Left hindlimb (tissue), 1 donor: ENCODE measurements around the gene FAM25A.
A peak's percentile ranks its signal among the peaks of the same experiment; 100 is the strongest.
"Not testable (repeated sequence)": the region's sequence is repeated elsewhere in the genome, so short reads cannot be mapped to it uniquely, and the experiment has no call there.

Source experiments
- DNase-seq: peaks from one replicate; pipeline ENCODE4 v3.0.0-alpha.2; 2018

Gene FAM25A

GRCh38 chr10:87014986-87015716 is 4.9 kb upstream of the FAM25A start:
- DNase-seq = not testable (repeated sequence)

DNA sequence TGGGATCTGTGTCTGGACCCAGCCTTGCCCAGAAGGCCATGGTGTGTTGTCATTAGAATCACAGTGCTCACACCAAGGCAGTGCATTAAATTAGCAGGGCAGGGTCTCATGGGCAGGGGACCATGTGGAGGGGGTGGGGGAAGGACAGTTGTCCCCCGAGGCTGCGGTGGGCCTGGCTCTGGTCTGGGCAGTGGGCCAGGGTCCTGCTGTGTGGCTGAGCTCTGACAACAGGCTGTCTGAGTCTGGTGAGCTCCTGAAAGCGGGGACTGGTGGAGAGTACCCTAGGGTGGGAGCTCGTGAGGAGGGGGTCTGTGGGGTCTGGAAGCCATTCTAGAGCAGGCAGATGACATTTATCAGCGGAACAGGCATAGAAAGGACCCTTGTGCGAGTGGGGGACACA is 2.0 kb upstream of the FAM25A start:
- DNase-seq = not testable (repeated sequence)

DNA sequence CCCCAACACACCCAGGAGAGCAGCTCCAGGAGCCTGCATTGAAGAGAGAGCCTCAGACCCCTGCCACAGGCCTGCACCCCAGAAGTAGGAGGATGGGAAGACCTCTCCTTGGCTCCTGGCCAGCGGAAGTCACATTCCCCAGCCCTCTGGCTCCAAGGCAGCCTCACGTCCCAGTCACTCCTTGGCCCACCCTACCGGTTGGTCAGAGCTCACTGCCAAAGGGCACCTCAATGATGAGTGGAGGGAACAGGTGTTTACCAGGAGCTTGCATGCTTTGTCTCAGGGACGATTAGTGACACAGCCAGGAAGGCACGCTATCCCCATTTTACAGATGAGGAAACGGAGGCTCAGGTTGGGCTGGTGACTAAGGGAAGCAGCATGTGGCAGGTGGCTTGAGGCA is 1.0 kb upstream of the FAM25A start:
- DNase-seq = not testable (repeated sequence)

GRCh38 chr10:87019504-87019903 is 590 bp upstream of the FAM25A start:
- DNase-seq = not testable (repeated sequence)

- not testable (repeated sequence) for DNase-seq
These were observed 5.3 kb downstream of the FAM25A start for GRCh38 chr10:87025285-87025958.

DNA sequence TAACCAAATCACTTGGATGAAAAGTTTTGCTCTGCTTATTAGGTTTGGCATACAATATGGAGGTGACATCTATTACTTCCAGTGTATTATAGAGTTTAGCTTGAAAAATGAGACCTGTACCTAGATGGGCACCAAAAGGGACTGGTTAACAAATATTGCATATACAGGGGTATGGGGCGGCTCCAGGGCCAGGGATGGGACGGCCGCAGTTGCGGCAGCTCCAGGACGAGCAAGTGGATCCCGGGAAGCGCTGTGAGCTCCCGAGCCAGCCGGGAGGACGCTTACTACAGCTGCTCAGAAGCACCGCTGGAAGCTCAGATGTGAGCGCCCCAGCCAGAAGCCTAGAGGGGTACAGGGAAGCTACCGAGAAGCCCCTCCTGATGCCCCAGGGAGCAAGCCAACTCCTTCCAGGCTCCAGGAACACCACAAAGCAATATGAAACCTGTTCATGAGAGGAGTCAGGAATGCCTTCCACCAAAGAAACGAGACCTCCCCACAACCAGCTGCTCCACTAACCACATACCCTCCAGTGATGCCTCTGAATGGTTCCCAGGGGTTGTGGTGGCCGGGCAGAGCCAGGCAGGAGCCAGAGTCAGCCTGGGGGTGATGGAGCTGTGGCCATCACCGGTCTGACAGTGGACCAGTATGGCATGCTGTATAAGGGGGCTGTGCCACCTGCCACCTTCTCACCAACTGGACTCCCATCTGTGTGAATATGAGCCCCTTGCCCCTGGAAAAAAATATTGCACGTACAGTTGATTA is 6.8 kb downstream of the FAM25A start:
- DNase-seq = not testable (repeated sequence)

- not testable (repeated sequence) for DNase-seq
These were observed 10.3 kb downstream of the FAM25A start for GRCh38 chr10:87030419-87030818.

DNA sequence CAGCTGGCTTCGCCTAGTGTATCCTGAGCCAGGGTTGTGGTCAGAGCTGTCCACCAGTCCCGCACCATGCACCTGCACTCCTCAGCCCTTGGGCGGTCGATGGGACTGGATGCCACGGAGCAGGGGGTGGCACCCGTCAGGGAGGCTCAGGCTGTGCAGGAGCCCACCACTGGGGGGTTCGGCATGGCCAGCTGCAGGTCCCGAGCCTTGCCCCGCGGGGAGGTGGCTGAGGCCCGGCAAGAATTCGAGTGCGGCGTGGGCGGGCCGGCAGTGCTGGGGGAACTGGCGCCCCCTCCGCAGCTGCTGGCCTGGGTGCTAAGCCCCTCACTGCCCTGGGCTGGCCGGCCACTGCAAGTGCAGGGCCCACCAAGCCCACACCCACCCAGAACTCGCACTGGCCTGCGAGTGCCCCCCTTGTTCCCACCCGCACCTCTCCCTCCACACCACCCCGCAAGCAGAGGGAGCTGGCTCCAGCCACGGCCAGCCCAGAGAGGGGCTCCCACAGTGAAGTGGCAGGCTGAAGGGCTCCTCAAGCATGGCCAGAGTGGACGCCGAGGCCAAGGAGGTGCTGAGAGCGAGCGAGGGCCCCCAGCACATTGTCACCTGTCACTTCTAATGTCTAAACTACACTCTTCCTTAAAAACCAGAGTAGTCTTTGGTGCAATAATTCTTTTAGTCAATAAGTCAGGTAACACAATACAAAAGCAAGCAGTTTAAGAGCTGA is 11.0 kb downstream of the FAM25A start:
- no peak for DNase-seq

DNA sequence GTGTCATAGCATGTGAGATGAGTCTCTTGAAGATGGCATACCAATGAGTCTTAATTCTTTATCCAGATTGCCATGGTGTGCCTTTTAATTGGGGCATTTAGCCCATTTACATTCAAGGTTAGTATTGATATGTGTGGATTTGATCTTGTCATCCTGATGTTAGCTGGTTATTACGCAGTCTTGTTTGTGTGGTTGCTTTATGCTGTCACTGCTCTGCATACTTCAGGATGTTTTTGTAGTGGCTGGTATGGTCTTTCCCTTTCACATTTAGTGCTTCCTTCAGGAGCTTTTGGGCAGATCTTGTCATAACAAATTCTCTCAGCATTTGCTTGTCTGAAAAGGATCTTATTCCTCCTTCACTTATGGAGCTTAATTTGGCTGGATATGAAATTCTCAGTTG is 16.5 kb downstream of the FAM25A start:
- DNase-seq = no peak

DNA sequence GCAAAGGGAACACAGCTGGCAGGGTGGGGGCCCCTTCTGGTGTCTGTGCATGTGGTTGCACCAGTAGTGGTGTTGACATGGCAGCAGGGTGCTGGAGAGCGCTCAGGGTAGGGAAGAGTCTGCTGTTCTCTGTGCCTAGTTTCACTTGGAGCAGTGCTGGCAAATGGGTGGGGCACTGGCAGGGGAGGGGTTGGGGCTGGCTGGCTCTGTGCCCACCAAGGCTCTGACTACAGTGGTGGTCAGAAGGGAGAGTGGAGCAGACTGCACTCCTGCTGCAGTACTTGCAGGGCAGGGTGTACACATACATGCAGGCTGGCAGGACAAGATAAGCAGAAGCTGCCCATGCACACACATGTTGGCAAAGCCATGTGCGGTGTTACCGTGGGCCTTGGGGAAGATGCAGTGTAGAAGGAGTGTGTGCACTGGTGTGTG is 18.2 kb downstream of the FAM25A start:
- no peak for DNase-seq

DNA sequence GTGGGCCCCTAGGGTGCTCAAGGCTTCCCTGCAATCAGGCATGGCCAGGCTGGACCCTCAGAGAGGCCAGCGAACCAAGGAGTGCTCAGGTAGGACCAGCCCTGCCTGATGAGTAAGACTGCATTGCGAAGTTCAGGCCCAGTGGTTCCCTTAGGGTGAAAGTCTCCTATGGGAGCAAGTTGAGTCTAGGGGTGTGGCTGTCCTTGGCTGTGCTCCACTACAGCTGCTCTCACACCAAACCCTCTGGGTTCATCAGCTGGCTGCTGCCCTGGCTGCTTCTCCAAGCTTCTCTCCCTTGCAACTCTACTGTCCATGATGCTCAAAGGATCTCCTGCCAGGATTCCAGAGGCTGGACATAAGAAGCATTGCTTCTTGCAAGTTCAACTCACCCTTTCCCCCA is 18.7 kb downstream of the FAM25A start:
- DNase-seq = no peak

DNA sequence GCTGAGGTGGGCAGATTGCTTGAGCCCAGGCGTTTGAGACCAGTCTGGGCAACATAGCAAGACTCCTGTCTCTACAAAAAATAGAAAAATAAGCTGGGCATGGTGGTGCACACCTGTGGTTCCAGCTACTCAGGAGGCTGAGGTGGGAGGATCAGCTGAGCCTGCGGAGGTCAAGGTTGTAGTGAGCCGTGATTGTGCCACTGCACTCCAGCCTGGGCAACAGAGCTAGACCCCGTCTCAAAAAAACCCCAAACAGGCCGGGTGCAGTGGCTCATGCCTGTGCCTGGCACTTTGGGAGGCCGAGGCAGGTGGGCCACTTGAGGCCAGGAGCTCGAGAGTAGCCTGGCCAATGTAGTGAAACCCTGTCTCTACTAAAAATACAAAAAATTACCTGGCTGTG is 23.5 kb downstream of the FAM25A start:
- not testable (repeated sequence) for DNase-seq

DNA sequence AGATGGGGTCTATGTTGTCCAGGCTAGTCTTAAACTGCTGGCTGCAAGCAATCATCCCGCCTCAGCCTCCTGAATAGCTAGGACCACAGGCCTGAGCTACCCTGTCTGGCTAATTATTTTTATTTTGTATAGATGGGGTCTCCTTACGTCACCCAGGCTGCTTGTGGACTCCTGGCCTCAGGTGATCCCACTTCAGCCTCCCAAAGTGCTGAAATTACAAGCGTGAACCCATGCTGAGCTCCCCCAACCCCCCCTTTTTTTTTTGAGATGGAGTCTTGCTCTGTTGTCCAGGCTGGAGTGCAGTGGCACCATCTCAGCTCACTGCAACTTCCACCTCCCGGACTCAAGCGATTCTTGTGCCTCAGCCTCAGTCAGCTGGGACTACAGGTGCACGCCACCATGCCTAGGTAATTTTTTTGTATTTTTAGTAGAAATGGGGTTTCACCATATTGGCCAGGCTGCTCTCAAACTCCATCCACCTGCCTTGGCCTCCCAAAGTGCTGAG is 25.4 kb downstream of the FAM25A start:
- no peak for DNase-seq

- DNase-seq = peak; percentile 36
These were observed 33.0 kb downstream of the FAM25A start for GRCh38 chr10:87053111-87053510.

DNA sequence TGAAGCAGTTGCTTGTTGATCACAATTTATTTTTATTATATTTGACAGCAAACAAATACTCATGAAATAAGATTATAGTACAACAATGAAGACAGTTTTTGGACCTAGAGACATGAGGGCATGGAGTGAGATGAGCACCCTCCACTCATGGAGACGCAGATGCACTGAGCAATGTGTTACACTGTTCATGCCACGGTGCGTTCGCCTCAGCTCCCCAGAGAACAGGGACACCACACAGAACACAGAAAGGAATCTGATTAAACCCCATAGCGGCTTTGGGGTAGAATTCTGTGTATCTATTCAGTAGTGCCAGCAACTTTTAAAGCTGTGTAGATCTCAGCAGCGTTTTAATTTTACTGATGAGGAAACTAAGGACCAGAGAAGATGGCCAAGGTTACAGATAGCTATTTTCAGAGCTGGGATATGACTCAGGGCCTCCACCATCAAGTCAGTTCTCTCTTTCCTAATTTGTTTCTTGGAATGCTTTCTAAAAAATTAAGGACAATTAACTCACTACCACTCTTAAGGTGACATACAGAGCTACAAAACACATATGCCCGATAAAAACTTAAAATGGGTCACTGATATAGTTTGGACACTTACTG is 33.6 kb downstream of the FAM25A start:
- no peak for DNase-seq

GRCh38 chr10:87054373-87055295 is 34.5 kb downstream of the FAM25A start:
- no peak for DNase-seq

DNA sequence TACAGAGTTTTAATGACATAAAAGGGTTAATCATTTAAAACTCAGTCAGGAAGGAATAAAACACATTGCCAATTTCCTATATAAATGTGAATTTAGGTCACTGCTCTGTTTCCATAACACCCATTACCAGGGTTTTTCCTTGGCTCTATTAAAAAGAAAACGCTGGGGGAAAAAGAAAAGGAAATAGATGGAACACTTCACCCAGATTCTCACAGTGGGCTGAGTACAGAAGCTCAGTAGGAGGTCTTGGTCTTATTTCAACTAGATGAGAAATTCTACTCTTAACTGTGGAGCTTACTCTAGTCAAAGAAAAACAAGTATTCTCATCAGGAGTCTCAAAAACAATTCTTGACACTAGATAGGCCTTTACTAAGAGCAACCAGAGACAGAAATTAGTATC is 38.1 kb downstream of the FAM25A start:
- no peak for DNase-seq

- DNase-seq = no peak
These were observed 39.3 kb downstream of the FAM25A start for GRCh38 chr10:87059401-87059800.

DNA sequence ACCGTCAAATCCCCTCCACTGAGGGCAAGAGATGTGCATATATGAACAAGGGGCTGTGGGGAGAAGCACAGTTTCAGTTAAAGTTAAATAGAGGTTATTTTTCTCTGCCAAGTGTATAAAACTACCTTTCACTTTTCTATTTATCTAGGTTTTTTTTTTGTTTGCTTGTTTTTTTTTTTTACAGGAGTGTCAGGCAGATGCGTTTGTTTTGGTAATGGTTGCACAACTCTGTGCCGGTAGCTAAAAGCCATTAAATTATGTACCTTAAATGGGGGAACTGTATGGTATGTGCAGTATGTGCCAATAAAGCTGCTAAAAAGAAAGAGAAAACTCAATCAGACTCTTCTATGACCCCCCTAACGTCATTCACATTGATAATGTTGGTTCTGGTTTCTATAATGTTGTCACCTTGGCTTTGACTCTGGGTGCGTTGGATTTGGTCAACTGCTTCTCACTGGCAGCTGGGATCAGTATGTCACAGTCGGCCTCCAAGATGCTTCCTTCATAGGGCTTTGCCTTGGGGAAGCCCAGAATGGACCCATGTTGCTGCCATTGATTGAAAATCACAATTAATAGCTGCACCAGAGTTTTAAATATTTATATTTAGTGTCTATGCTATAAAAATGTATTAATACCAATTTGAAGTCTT is 40.3 kb downstream of the FAM25A start:
- no peak for DNase-seq

- no peak for DNase-seq
These were observed 44.6 kb downstream of the FAM25A start for GRCh38 chr10:87064651-87065050.

DNA sequence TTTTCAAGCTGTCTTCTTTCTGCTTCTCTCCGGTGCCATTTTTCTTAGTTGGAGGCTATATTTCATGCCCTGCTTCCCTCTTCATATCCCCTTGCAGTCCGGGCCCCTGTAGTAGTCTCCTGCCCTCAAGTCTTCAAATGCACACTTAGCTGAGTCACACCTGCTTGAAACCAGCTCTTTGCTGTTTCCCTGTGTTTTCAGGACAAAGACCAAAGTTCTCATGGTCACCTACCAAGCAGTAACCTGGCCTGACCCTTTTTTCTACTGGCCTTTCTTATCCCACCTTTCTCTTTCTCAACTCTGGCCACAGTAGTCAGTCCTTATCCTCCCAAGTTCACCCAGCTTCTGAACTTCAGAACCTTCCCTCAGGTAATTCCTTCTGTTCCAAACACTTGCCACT is 46.1 kb downstream of the FAM25A start:
- DNase-seq = no peak
